Activated T-cell treated with anti-CD3 and anti-CD28 coated beads, Interleukin-2, amount 50 U/mL, for 72 hours (primary cell): ENCODE results near the gene ANKRD37. TPM values are rescaled to one million over a fixed set of nuclear protein-coding genes. Genes with fewer than 3 reads are reported as not detected.

Experiments used
- ATAC-seq, 2 donors: fragments of 150-1000 bp; cut with Tn5 transposase; replicated peaks in 1 of 2; 2 replicates each; pipeline ENCODE4 v1.10.0; 2021; ENCODE audit warnings: moderate library complexity in 2 of 2, mild to moderate bottlenecking in 1 of 2
- DNase-seq, 2 donors: peaks; one replicate each; pipeline ENCODE4 v3.0.0; 2021 to 2022; ENCODE audit warnings: mixed read lengths in 1 of 2
- H3K27ac Mint-ChIP-seq: one replicate; pipeline ENCODE4 v1.8.0; 2022; ENCODE audit warnings: mild to moderate bottlenecking, moderate library complexity, mixed read lengths
- H3K27me3 Mint-ChIP-seq: one replicate; pipeline ENCODE4 v1.8.0; 2022; ENCODE audit warnings: low read depth, mixed read lengths
- H3K36me3 Mint-ChIP-seq, 2 donors: one replicate each; pipeline ENCODE4 v1.8.0; 2022; ENCODE audit warnings: mixed read lengths in 2 of 2, mild to moderate bottlenecking in 1 of 2; ENCODE audit not compliant: insufficient read depth in 2 of 2
- H3K4me1 Mint-ChIP-seq: one replicate; pipeline ENCODE4 v1.8.0; 2022; ENCODE audit warnings: low read depth, mixed read lengths
- H3K4me3 Mint-ChIP-seq, 2 donors: one replicate each; pipeline ENCODE4 v1.8.0; 2022; ENCODE audit warnings: mild to moderate bottlenecking in 2 of 2, mixed read lengths in 2 of 2, moderate library complexity in 2 of 2
- H3K9me3 Mint-ChIP-seq, 2 donors: one replicate each; pipeline ENCODE4 v1.8.0; 2022; ENCODE audit warnings: mixed read lengths in 2 of 2
- total RNA-seq, 2 donors: library from RNA; stranded (reverse); gene quantifications; one replicate each; pipeline ENCODE4 v1.2.3, GENCODE V29; 2022

The ANKRD37 gene
- total RNA-seq, 2 donors from 2014 or later: 10.1 to 12.2 TPM

DNA sequence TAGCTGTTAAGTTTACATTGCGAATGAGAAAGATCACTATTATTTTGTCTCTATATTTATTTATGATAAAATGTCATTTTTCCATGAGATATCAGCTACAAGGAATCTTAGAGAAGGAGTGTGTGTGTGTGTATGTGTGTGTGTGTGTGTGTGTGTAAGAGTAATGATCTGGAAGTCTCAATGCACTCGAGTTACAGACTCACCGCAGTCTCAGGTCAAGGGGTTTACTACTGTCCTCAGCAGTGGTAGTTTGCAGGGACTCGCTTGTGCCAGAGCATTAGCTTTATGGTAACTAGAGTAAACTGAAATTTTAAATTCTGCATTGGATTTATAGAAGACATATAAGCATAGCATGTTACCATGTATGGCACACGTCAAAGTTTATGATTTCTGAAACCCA, 31.8 kb upstream of the ANKRD37 start:
- Mint-ChIP-seq H3K27ac (no peak overlapping the region), H3K9me3 (no peaks in the 10 kb centered on the region), H3K36me3 (no peaks in the 10 kb centered on the region), H3K4me3 (no peak overlapping the region), H3K4me1 (no peaks in the 10 kb centered on the region), H3K27me3 (no peaks in the 10 kb centered on the region)
- ATAC-seq (no peak), DNase-seq (no peak)

DNA sequence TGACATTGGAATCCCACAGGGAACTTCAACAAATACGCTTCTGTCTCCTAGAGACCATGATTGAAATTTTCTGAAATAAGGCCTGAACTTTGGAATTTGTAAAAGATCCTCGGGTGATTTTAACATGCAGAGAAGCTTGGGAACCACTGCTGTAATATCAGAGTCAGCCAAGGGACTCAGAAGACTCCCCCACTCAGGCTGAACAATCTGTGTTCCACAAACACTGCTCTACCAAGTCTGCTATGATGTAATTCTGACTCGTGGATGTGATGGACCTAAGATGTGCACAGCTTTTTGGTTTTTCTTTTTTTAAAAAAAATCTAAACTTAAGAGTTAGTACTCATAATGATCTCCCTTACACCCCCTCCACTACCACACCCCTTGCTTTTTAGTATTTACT, 26.9 kb upstream of the ANKRD37 start:
- H3K9me3 Mint-ChIP-seq: no peaks in the 10 kb centered on the region
- no peak overlapping the region for H3K27ac Mint-ChIP-seq
- no peaks in the 10 kb centered on the region for H3K4me1 Mint-ChIP-seq
- ATAC-seq: no peak
- no peaks in the 10 kb centered on the region for H3K27me3 Mint-ChIP-seq
- no peaks in the 10 kb centered on the region for H3K36me3 Mint-ChIP-seq
- no peak overlapping the region for H3K4me3 Mint-ChIP-seq
- no peak for DNase-seq

DNA sequence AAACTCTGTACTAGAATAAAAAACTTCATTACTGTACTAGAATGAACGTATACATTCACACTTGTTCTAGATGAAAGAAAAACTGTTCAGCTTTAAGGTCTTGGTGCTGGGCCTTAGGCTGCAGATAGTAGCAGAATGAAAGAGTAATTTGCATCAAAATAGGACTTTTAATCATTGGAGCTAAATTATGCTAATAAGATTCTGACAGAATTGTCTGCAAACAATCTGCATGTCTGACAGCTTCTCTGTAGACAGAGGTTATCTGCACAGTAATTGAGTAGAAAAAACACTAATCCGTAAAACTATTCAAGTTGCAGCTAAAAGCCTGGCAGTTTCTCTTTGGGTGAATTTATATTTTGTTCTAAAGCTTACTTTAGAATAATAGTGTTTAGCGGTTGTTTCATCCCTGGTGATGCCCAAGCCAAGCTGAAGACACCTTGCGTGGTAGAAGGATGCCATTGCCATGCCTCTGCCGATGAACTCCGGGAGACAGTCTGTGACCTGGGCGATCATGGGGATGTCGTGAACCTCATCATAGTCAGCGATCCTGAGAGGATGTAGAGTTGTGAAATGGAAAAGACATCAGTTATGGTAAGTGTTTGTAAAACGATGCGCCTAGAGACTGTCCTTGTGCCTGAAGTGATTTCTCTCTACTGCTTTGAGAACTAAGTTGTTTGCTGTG, 26.2 kb upstream of the ANKRD37 start:
- DNase-seq (no peak), ATAC-seq (no peak)
- no peak overlapping the region for H3K4me3 Mint-ChIP-seq
- H3K36me3 Mint-ChIP-seq: no peaks in the 10 kb centered on the region
- no peaks in the 10 kb centered on the region for H3K4me1 Mint-ChIP-seq
- no peaks in the 10 kb centered on the region for H3K9me3 Mint-ChIP-seq
- H3K27me3 Mint-ChIP-seq: no peaks in the 10 kb centered on the region
- no peak overlapping the region for H3K27ac Mint-ChIP-seq

DNA sequence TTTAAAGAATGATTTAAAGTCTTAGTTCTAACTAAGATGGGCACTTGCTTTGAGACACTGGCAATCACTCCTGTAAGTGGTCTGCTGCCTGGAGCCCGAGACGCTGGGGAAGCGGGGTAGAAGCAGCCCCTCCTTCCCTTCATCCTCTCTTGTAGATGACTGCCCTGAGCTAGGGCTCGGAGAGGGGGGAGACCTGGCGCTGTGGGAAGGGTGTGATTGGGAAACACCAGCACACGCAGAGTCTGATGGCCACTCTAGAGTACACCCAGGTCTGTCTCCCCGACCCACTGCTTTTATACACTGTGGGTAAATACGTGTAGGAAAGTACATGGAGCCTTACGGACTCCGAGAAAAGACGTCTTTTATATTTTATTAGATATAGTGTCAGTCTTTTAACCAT, 24.9 kb upstream of the ANKRD37 start:
- no peaks in the 10 kb centered on the region for H3K9me3 Mint-ChIP-seq

DNA sequence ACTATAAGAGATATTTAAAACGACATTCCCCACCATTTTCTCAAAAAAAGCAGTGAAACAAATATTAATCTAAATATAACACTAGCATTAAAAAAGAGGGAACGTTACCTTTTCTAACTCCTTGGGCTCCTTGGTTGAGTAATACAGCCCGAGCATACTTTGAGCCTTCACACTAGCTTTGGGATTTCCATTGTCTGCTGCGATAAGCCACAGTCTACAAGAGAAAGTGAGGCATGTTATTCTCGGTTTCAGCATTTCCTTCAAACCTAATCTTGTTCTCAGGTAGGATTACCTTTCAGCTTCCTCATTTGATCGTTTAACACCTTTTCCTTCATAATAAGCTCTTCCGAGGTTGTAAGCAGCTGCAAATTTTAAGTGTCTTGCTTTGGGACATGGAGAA, 22.6 kb upstream of the ANKRD37 start:
- Mint-ChIP-seq H3K4me1 (no peaks in the 10 kb centered on the region), H3K36me3 (no peaks in the 10 kb centered on the region), H3K4me3 (no peak overlapping the region), H3K27me3 (no peaks in the 10 kb centered on the region), H3K27ac (no peak overlapping the region), H3K9me3 (no peaks in the 10 kb centered on the region)
- DNase-seq: no peak
- ATAC-seq: no peak

More for the DNA sequence above, 24.9 kb upstream of the ANKRD37 start:
- DNase-seq (no peak), ATAC-seq (no peak)
- H3K4me3 Mint-ChIP-seq: no peak overlapping the region
- no peak overlapping the region for H3K27ac Mint-ChIP-seq
- H3K4me1 Mint-ChIP-seq: no peaks in the 10 kb centered on the region
- no peaks in the 10 kb centered on the region for H3K36me3 Mint-ChIP-seq
- no peaks in the 10 kb centered on the region for H3K27me3 Mint-ChIP-seq

DNA sequence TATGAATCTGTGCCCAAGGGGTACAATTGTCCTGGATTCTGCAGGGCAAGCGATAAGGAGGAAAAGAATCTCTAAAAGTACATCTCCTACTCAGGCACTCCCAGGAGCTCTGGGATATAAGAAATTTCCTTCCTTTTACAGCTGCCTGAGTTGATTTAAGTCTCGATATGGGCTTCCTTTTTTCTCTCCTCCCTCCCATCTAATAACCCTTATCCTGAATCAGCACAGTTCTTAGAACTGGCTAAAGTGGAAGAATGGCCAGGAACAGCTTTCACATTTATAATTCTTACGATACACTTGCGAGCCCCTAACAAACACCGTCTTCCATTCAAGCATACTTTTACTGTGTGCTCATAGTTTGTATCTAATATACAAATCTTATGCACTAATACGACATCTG, 22.1 kb upstream of the ANKRD37 start:
- H3K36me3 Mint-ChIP-seq: no peaks in the 10 kb centered on the region
- no peaks in the 10 kb centered on the region for H3K27me3 Mint-ChIP-seq
- ATAC-seq (no peak), DNase-seq (no peak)
- H3K27ac Mint-ChIP-seq: no peak overlapping the region
- no peaks in the 10 kb centered on the region for H3K9me3 Mint-ChIP-seq
- H3K4me1 Mint-ChIP-seq: no peaks in the 10 kb centered on the region
- H3K4me3 Mint-ChIP-seq: no peak overlapping the region

DNA sequence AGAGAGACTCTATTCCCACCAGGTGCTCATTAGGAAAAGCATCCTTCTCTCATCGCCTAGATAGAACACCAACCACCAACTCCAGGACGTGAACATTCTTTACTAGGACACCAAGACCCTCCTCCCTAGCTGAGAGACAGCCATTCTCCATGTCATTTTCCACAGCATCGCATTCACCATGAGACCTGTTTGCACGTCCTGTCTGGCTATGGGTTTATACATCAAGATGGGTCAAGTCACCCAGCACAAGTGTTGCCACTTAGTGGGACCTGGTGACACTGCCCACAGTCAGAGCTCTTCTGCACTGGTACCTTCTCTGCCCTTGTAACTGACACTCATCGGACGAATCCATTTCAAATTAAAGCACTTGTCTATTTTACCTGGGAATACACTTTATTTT, 18.4 kb upstream of the ANKRD37 start:
- no peaks in the 10 kb centered on the region for H3K27me3 Mint-ChIP-seq
- H3K9me3 Mint-ChIP-seq: peaks cover 5% of the 10 kb centered on the region in 2 donors
- H3K36me3 Mint-ChIP-seq: peaks cover 1 to 5% of the 10 kb centered on the region in 2 donors
- no peak overlapping the region for H3K4me3 Mint-ChIP-seq
- H3K4me1 Mint-ChIP-seq: no peaks in the 10 kb centered on the region
- ATAC-seq (no peak), DNase-seq (no peak)
- H3K27ac Mint-ChIP-seq: no peak overlapping the region

DNA sequence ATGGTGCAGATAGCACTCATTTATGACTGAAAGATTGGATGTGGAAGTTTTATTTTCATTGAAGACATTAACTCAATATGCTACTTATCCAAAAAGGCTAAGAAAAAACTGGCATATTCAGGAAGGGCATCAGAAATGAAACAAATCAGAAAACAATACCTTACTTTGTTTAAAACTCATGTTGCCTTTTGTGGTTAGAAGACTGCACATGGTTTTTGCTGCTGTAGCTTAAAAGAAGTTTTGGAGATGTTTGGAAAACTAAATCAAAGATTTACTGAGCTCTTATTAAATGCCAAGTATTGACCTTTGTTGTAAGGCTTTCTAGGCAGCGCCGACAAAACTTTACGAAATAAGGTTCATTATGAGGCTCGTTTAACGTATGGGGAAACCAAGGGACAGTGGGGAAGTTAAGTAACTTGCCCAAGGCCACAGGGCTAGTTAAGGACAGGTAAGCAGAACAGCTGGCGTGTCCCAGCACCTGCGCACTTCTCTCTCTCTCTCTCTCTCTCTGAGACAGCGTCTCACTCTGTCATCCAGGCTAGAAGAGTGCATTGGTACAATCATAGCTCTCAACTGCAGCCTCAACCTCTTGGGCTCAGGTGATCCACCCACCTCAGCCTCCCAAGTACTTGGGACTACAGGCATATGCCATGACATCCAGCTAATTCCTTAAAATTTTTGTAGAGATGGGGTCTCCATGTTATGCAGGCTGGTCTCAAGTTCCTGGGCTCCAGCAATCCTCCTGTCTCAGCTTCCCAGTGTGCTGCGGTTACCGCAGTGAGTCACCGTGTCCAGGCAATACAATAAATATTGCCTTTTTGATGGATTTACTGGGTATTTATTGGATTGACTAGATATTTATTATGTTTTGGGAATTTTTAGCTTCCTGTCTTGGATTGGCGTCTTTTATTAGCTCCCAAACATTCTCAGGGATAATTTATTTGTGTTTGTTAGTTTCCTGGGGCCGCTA, 17.0 kb upstream of the ANKRD37 start:
- Mint-ChIP-seq H3K9me3 (peaks cover 5% of the 10 kb centered on the region in 2 donors), H3K36me3 (peaks cover 1 to 5% of the 10 kb centered on the region in 2 donors), H3K27ac (no peak overlapping the region), H3K27me3 (no peaks in the 10 kb centered on the region), H3K4me3 (no peak overlapping the region), H3K4me1 (peaks cover 2% of the 10 kb centered on the region)
- ATAC-seq (no peak), DNase-seq (no peak)

DNA sequence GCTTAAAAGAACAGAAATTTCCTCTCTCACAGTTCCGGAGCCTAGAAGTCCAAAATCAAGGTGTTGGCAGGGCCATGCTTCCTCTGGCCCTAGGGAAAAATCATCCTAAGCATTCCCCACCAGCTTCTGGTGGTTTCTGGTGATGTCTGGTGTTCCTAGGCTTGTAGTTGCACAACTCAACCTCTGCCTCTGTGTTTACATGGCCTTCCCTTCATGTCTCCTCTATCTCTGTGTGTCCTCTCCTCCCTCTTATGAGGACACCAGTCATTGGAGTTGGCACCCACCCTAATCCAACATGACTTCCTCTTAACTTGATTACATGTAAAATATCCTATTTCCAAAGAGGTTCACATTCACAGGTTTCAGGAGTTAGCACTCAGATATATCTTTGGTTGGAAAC, 16.3 kb upstream of the ANKRD37 start:
- peaks cover 5% of the 10 kb centered on the region in 2 donors for H3K9me3 Mint-ChIP-seq
- H3K27me3 Mint-ChIP-seq: peaks cover 4% of the 10 kb centered on the region
- no peak overlapping the region for H3K4me3 Mint-ChIP-seq
- no peak for ATAC-seq
- H3K36me3 Mint-ChIP-seq: peaks cover 1 to 5% of the 10 kb centered on the region in 2 donors
- no peak overlapping the region for H3K27ac Mint-ChIP-seq
- DNase-seq: no peak
- peaks cover 9% of the 10 kb centered on the region for H3K4me1 Mint-ChIP-seq

DNA sequence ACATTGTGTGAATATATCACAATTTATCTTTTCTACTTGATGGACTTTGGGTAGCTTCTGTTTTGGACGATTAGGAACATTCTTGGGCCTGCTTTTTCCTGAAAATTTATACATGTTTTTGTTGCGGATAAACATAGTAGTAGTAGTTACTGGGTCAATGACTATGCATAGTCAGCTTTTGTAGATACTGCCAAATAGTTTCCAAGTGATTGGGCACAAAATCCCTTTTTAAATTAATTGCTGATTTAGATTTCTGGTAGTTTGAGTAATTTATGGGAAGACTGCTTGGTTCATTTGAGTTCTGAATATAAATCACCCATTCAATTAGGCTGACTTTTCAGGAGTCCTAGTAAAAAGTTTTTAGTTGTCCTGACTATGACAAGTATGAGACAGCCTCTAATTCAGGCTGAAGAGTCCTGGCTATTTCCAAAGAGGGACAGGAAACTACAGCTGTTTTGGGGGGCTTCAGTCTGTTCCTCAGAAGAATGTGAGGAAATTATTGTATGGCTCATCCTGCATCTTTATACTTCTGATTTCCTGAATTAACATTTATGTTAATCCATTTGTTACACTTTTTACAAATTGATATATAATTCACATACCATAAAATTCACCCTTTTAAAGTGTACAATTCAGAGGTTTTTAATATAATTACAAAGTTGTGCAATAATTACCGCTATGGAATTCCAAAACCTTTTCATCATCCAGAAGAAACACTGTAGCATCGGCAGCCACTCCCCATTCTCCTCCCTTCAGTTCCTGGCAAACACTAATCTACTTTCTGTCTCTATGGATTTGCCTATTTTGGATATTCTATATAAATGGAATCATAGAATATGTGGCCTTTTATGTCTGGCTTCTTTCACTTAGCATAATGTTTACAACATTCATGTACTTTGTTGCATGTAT, 15.1 kb upstream of the ANKRD37 start:
- H3K27ac Mint-ChIP-seq: no peak overlapping the region
- H3K4me1 Mint-ChIP-seq: peaks cover 9% of the 10 kb centered on the region
- ATAC-seq (no peak), DNase-seq (no peak)
- peaks cover 5% of the 10 kb centered on the region for H3K27me3 Mint-ChIP-seq
- peaks cover 1 to 5% of the 10 kb centered on the region in 2 donors for H3K36me3 Mint-ChIP-seq
- H3K4me3 Mint-ChIP-seq: no peak overlapping the region
- peaks cover 5% of the 10 kb centered on the region in 2 donors for H3K9me3 Mint-ChIP-seq

DNA sequence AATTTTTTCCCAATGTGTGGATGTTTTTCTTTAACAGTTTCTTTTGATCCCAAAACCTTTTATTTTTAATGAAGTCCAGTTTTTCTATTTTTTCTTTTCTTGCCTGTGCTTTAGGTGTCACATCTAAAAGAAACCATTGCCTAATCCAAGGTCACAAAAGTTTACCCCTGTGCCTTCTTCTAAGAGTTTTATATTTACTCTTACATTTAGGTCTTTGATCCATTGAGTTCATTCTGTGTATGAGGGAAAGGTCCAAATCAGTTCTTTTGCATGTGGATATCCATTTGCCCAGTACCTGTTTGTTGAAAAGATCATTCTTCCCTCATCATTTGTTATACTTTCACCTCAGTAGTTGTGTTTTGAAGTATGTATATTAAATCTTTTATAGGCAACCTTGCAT, 13.9 kb upstream of the ANKRD37 start:
- Mint-ChIP-seq H3K9me3 (peaks cover 5% of the 10 kb centered on the region in 2 donors), H3K27me3 (peaks cover 5% of the 10 kb centered on the region), H3K36me3 (peaks cover 1 to 5% of the 10 kb centered on the region in 2 donors), H3K4me1 (peaks cover 9% of the 10 kb centered on the region), H3K27ac (no peak overlapping the region), H3K4me3 (no peak overlapping the region)
- DNase-seq (no peak), ATAC-seq (no peak)

DNA sequence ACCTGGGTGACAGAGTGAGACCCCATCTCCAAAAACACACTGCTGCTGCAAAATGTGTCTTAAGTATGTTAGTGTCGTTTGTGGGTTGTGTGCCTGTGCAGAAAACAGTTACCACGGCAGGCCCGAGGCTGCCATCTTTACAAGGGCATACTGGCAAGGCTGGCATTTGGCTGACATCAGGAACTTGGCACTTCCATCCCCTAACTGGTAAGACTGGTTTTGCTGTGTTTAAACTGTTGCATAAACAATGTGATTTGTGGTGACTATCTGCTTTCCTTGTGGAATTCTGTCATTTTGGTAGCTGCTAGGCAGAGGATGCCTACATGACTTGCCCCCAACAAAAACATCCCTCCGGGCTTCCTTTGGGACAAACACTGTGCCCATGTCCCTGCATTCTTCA, 13.2 kb upstream of the ANKRD37 start:
- Mint-ChIP-seq H3K27ac (no peak overlapping the region), H3K36me3 (peaks cover 1 to 5% of the 10 kb centered on the region in 2 donors), H3K9me3 (peaks cover 5% of the 10 kb centered on the region in 2 donors), H3K27me3 (peaks cover 5% of the 10 kb centered on the region), H3K4me1 (peaks cover 9% of the 10 kb centered on the region), H3K4me3 (no peak overlapping the region)
- no peak for DNase-seq
- no peak for ATAC-seq

DNA sequence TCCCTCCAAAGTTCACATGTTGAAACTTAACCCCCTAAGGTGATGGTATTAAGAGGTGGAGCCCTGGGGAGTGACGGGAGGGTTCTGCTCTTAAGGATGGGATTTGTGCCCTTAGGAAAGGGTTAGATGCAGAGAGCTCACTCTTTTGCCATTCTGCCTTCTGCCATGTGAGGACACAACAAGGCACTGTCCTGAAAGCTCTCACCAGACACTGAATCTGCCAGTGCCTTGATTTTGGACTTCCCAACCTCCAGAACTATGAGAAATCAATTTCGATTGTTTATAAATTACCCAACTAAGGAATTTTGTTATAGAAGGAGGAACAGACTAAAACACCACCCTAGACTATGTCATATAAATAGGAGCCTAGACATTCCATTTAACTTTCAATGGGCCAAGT, 12.6 kb upstream of the ANKRD37 start:
- H3K27ac Mint-ChIP-seq: no peak overlapping the region
- H3K4me3 Mint-ChIP-seq: no peak overlapping the region
- ATAC-seq: no peak

More for the DNA sequence above, 12.6 kb upstream of the ANKRD37 start:
- no peak for DNase-seq
- Mint-ChIP-seq H3K36me3 (peaks cover 1 to 5% of the 10 kb centered on the region in 2 donors), H3K9me3 (peaks cover 5% of the 10 kb centered on the region in 2 donors), H3K4me1 (peaks cover 9% of the 10 kb centered on the region), H3K27me3 (peaks cover 5% of the 10 kb centered on the region)
